ENCODE measurements around the gene GALNT13.

GRCh38 chr2:154324601-154325000, 452.9 kb downstream of the GALNT13 start:
- TF ChIP-seq, protein P1, sequence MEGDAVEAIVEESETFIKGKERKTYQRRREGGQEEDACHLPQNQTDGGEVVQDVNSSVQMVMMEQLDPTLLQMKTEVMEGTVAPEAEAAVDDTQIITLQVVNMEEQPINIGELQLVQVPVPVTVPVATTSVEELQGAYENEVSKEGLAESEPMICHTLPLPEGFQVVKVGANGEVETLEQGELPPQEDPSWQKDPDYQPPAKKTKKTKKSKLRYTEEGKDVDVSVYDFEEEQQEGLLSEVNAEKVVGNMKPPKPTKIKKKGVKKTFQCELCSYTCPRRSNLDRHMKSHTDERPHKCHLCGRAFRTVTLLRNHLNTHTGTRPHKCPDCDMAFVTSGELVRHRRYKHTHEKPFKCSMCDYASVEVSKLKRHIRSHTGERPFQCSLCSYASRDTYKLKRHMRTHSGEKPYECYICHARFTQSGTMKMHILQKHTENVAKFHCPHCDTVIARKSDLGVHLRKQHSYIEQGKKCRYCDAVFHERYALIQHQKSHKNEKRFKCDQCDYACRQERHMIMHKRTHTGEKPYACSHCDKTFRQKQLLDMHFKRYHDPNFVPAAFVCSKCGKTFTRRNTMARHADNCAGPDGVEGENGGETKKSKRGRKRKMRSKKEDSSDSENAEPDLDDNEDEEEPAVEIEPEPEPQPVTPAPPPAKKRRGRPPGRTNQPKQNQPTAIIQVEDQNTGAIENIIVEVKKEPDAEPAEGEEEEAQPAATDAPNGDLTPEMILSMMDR (IDR thresholded peaks at IDR 0.05) = no peak
- TF ChIP-seq POLR2A (IDR thresholded peaks at IDR 0.05; ENCODE audit: low read length) (no peak), CEBPB (IDR thresholded peaks at IDR 0.05) (no peak), ZC3H11A (IDR thresholded peaks at IDR 0.05) (no peak), SMC3 (IDR thresholded peaks at IDR 0.05) (no peak)
- TF ChIP-seq, protein P2, sequence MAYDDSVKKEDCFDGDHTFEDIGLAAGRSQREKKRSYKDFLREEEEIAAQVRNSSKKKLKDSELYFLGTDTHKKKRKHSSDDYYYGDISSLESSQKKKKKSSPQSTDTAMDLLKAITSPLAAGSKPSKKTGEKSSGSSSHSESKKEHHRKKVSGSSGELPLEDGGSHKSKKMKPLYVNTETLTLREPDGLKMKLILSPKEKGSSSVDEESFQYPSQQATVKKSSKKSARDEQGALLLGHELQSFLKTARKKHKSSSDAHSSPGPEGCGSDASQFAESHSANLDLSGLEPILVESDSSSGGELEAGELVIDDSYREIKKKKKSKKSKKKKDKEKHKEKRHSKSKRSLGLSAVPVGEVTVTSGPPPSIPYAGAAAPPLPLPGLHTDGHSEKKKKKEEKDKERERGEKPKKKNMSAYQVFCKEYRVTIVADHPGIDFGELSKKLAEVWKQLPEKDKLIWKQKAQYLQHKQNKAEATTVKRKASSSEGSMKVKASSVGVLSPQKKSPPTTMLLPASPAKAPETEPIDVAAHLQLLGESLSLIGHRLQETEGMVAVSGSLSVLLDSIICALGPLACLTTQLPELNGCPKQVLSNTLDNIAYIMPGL (CRISPR knock-in tag; IDR thresholded peaks at IDR 0.05; ENCODE audit: borderline replicate concordance) = no peak
- TF ChIP-seq, protein P3, sequence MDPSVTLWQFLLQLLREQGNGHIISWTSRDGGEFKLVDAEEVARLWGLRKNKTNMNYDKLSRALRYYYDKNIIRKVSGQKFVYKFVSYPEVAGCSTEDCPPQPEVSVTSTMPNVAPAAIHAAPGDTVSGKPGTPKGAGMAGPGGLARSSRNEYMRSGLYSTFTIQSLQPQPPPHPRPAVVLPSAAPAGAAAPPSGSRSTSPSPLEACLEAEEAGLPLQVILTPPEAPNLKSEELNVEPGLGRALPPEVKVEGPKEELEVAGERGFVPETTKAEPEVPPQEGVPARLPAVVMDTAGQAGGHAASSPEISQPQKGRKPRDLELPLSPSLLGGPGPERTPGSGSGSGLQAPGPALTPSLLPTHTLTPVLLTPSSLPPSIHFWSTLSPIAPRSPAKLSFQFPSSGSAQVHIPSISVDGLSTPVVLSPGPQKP (IDR thresholded peaks at IDR 0.05; ENCODE audit: low read depth, low read length) = no peak
